ENCODE data around the gene CD79B. TPM values are rescaled to one million over a fixed set of nuclear protein-coding genes. Genes with fewer than 3 reads are reported as not detected.
"Not testable (repeated sequence)": the region's sequence is repeated elsewhere in the genome, so short reads cannot be mapped to it uniquely, and the experiment has no call there.

CD79B gene
- polyA plus RNA-seq, 1 of the 3 experiments (the other 2 are of a cell fraction) = 0.10 TPM

GRCh38 chr17:63881935-63882601 is 50.1 kb downstream of the CD79B start, which contains the start of gene GH2:
Gene GH2, minus strand, starts transcription at chr17:63881944. Its CDS starts 143 bp downstream, at chr17:63881801.
- Histone ChIP-seq H3K79me2 (ENCODE audit: insufficient read depth) (no peaks in the 10 kb centered on the region), H3K27ac (ENCODE audit: low read depth in 2 of 2, low read length in 1 of 2) (no peak within 1 kb of the TSS), H3K4me2 (no peak within 1 kb of the TSS), H3K9me2 (no peaks in the 10 kb centered on the region), H3K9me3 (no peaks in the 10 kb centered on the region), H3K4me1 (ENCODE audit: control insufficient read depth in 1 of 2, insufficient read depth in 2 of 2, low read depth in 1 of 2, low read length in 1 of 2) (no peaks in the 10 kb centered on the region), H3F3A (replicated peaks; ENCODE audit: insufficient read depth) (no peaks in the 10 kb centered on the region), H2AFZ (ENCODE audit: low read depth) (no peak within 1 kb of the TSS), H3K4me3 (ENCODE audit: low read depth in 2 of 2, low read length in 1 of 2) (no peak within 1 kb of the TSS), H3K27me3 (ENCODE audit: insufficient read depth) (peaks cover 5% of the 10 kb centered on the region), H3K9ac (no peak within 1 kb of the TSS), H4K20me1 (ENCODE audit: insufficient read depth) (no peaks in the 10 kb centered on the region), H3K36me3 (replicated peaks in 1 of 2; ENCODE audit: control insufficient read depth in 1 of 2, insufficient read depth in 2 of 2, low read length in 1 of 2) (no peaks in the 10 kb centered on the region)
- peak; percentile 85 for DNase-seq
- TF ChIP-seq, protein P1, sequence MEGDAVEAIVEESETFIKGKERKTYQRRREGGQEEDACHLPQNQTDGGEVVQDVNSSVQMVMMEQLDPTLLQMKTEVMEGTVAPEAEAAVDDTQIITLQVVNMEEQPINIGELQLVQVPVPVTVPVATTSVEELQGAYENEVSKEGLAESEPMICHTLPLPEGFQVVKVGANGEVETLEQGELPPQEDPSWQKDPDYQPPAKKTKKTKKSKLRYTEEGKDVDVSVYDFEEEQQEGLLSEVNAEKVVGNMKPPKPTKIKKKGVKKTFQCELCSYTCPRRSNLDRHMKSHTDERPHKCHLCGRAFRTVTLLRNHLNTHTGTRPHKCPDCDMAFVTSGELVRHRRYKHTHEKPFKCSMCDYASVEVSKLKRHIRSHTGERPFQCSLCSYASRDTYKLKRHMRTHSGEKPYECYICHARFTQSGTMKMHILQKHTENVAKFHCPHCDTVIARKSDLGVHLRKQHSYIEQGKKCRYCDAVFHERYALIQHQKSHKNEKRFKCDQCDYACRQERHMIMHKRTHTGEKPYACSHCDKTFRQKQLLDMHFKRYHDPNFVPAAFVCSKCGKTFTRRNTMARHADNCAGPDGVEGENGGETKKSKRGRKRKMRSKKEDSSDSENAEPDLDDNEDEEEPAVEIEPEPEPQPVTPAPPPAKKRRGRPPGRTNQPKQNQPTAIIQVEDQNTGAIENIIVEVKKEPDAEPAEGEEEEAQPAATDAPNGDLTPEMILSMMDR (IDR thresholded peaks at IDR 0.05) = peak; percentile 51
- no peak for TF ChIP-seq REST (IDR thresholded peaks at IDR 0.05; ENCODE audit: low read depth, low read length)
- 53% methylated on average over 11 of the region's 15 CpGs for WGBS (ENCODE audit: low lambda C conversion rate)
- CTCF ChIA-PET = interaction anchor here (1.1 to 2.7 kb wide), 10 partner anchors 16 to 146 kb away, joined by 3 to 15 read pairs (median 5); partner anchors contain the start of gene CSHL1
- POLR2A ChIA-PET = no interaction called here

DNA sequence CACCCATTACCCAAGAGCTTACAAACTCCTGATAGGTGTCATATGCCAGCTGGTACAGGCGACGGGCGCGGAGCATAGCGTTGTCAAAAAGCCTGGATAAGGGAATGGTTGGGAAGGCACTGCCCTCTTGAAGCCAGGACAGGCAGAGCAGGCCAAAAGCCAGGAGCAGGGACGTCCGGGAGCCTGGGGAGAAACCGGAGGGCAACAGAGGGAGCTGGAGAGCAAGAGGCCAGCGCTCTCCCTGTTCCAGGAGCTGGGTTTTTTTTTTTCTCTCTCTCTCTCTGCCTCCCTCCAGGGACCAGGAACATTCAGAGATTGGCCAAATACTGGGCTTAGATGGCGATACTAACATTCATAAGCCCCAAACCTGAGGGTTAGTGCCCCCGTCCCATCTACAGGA is 50.8 kb downstream of the CD79B start:
- H3K9ac ChIP-seq; H3K9me2 ChIP-seq; H3K4me3 ChIP-seq (ENCODE audit: low read depth in 2 of 2, low read length in 1 of 2); H3K36me3 ChIP-seq (replicated peaks in 1 of 2; ENCODE audit: control insufficient read depth in 1 of 2, insufficient read depth in 2 of 2, low read length in 1 of 2); H2AFZ ChIP-seq (ENCODE audit: low read depth); DNase-seq; H3K27ac ChIP-seq (ENCODE audit: low read depth in 2 of 2, low read length in 1 of 2); H3K9me3 ChIP-seq; H4K20me1 ChIP-seq (ENCODE audit: insufficient read depth); H3K79me2 ChIP-seq (ENCODE audit: insufficient read depth); H3K27me3 ChIP-seq (ENCODE audit: insufficient read depth); H3K4me1 ChIP-seq (ENCODE audit: control insufficient read depth in 1 of 2, insufficient read depth in 2 of 2, low read depth in 1 of 2, low read length in 1 of 2); H3K4me2 ChIP-seq; H3F3A ChIP-seq (replicated peaks; ENCODE audit: insufficient read depth); POLR2A ChIA-PET: not testable (repeated sequence)
- WGBS (ENCODE audit: low lambda C conversion rate) = 77% methylated on average over 11 of the region's 11 CpGs
- CTCF ChIA-PET = interaction anchor here (1.1 to 2.0 kb wide), 7 partner anchors 16 to 147 kb away, joined by 3 to 11 read pairs (median 5); partner anchors contain the start of gene CSHL1

- Histone ChIP-seq H3K4me1 (ENCODE audit: control insufficient read depth in 1 of 2, insufficient read depth in 2 of 2, low read depth in 1 of 2, low read length in 1 of 2) (no peaks in the 10 kb centered on the region), H3K79me2 (ENCODE audit: insufficient read depth) (no peaks in the 10 kb centered on the region), H3F3A (replicated peaks; ENCODE audit: insufficient read depth) (no peaks in the 10 kb centered on the region), H3K4me3 (ENCODE audit: low read depth in 2 of 2, low read length in 1 of 2) (no peak overlapping the region), H3K9me2 (no peaks in the 10 kb centered on the region), H3K27ac (ENCODE audit: low read depth in 2 of 2, low read length in 1 of 2) (no peak overlapping the region), H3K9me3 (no peaks in the 10 kb centered on the region), H3K36me3 (replicated peaks in 1 of 2; ENCODE audit: control insufficient read depth in 1 of 2, insufficient read depth in 2 of 2, low read length in 1 of 2) (no peaks in the 10 kb centered on the region), H3K27me3 (ENCODE audit: insufficient read depth) (peaks cover 5% of the 10 kb centered on the region), H3K4me2 (no peak overlapping the region), H4K20me1 (ENCODE audit: insufficient read depth) (no peaks in the 10 kb centered on the region), H3K9ac (no peak overlapping the region), H2AFZ (ENCODE audit: low read depth) (no peak overlapping the region)
- POLR2A ChIA-PET = no interaction called here
- no peak for DNase-seq
- WGBS (ENCODE audit: low lambda C conversion rate) = 57% methylated on average over 4 of the region's 12 CpGs
- CTCF ChIA-PET = interaction anchor here (1.2 to 2.0 kb wide), 6 partner anchors 15 to 147 kb away, joined by 3 to 11 read pairs (median 6); partner anchors contain the start of gene CSHL1
- TF ChIP-seq POLR2AphosphoS5 (IDR thresholded peaks at IDR 0.05; ENCODE audit: low read depth, low read length) (no peak), YY1 (IDR thresholded peaks at IDR 0.05; ENCODE audit: low read depth) (no peak), TCF12 (IDR thresholded peaks at IDR 0.05) (no peak), IRF3 (IDR thresholded peaks at IDR 0.05; ENCODE audit: low read depth, low read length) (no peak), MXI1 (IDR thresholded peaks at IDR 0.05; ENCODE audit: low read depth, low read length) (no peak), RXRA (IDR thresholded peaks at IDR 0.05; ENCODE audit: borderline replicate concordance, low read depth) (no peak), EP300 (IDR thresholded peaks at IDR 0.05; ENCODE audit: borderline replicate concordance in 1 of 2, low read depth in 1 of 2, low read length in 1 of 2) (no peak)
- TF ChIP-seq, protein P2, sequence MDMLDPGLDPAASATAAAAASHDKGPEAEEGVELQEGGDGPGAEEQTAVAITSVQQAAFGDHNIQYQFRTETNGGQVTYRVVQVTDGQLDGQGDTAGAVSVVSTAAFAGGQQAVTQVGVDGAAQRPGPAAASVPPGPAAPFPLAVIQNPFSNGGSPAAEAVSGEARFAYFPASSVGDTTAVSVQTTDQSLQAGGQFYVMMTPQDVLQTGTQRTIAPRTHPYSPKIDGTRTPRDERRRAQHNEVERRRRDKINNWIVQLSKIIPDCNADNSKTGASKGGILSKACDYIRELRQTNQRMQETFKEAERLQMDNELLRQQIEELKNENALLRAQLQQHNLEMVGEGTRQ (IDR thresholded peaks at IDR 0.05; ENCODE audit: borderline replicate concordance, low read depth, low read length) = no peak
- TF ChIP-seq, protein P3, sequence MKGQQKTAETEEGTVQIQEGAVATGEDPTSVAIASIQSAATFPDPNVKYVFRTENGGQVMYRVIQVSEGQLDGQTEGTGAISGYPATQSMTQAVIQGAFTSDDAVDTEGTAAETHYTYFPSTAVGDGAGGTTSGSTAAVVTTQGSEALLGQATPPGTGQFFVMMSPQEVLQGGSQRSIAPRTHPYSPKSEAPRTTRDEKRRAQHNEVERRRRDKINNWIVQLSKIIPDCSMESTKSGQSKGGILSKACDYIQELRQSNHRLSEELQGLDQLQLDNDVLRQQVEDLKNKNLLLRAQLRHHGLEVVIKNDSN (IDR thresholded peaks at IDR 0.05; ENCODE audit: borderline replicate concordance, low read depth) = no peak
Observed at GRCh38 chr17:63880706-63881105, 51.4 kb downstream of the CD79B start.
